Neuronal stem cell (in vitro differentiated cells): ENCODE measurements around the gene RASGRP1.

Experiments
- DNase-seq: peaks from one replicate; pipeline ENCODE4 v3.0.0-alpha.2; 2013; ENCODE audit warnings: low spot score
- H2AFZ ChIP-seq: one replicate; pipeline ENCODE4 v1.6.1; 2013; ENCODE audit warnings: mild to moderate bottlenecking, low read length, inconsistent platforms
- H2AK5ac ChIP-seq: 2 replicates; pipeline ENCODE4 v1.6.1; 2013; ENCODE audit warnings: low read depth, mild to moderate bottlenecking, inconsistent platforms, low read length, moderate library complexity, mixed read lengths
- H2BK120ac ChIP-seq: 2 replicates; pipeline ENCODE4 v1.6.1; 2013; ENCODE audit warnings: low read depth, mild to moderate bottlenecking, inconsistent platforms, low read length, moderate library complexity, mixed read lengths
- H2BK12ac ChIP-seq: one replicate; pipeline ENCODE4 v1.6.1; 2013; ENCODE audit warnings: low read length, inconsistent platforms
- H2BK15ac ChIP-seq: 2 replicates; pipeline ENCODE4 v1.6.1; 2013; ENCODE audit warnings: mild to moderate bottlenecking, low read length, inconsistent platforms, mixed read lengths
- H2BK5ac ChIP-seq: one replicate; pipeline ENCODE4 v1.6.1; 2013; ENCODE audit warnings: inconsistent platforms, mild to moderate bottlenecking, low read length, moderate library complexity
- H3K14ac ChIP-seq: one replicate; pipeline ENCODE4 v1.6.1; 2013; ENCODE audit warnings: low read length, inconsistent platforms
- H3K18ac ChIP-seq: 2 replicates; pipeline ENCODE4 v1.6.1; 2013; ENCODE audit warnings: low read length, inconsistent platforms
- H3K23ac ChIP-seq: 2 replicates; pipeline ENCODE4 v1.6.1; 2013; ENCODE audit warnings: low read depth, mild to moderate bottlenecking, mixed read lengths, low read length, inconsistent platforms; ENCODE audit not compliant: poor library complexity
- H3K27ac ChIP-seq: replicated peaks from 3 replicates; pipeline ENCODE4 v1.5.1; 2013; ENCODE audit warnings: low read length, inconsistent platforms
- H3K27me3 ChIP-seq, 3 experiments: 2 replicates each; pipeline ENCODE4 v1.6.1; 2013; ENCODE audit warnings: low read length in 3 of 3, mild to moderate bottlenecking in 2 of 3, inconsistent platforms in 1 of 3, low read depth in 1 of 3, mixed read lengths in 1 of 3, moderate library complexity in 1 of 3; ENCODE audit not compliant: control insufficient read depth in 3 of 3, insufficient read depth in 3 of 3
- H3K36me3 ChIP-seq, 2 donors: replicated peaks in 1 of 2; 2 replicates each; pipeline ENCODE4 v1.6.1; 2013; ENCODE audit warnings: low read length in 2 of 2; ENCODE audit not compliant: control insufficient read depth in 2 of 2, insufficient read depth in 2 of 2
- H3K4ac ChIP-seq: 2 replicates; pipeline ENCODE4 v1.6.1; 2013; ENCODE audit warnings: inconsistent platforms, mild to moderate bottlenecking, low read length, moderate library complexity
- H3K4me1 ChIP-seq, 2 donors: 1 replicate in 1 of 2; 2 replicates in 1 of 2; pipeline ENCODE4 v1.6.1; 2013; ENCODE audit warnings: low read length in 2 of 2, low read depth in 1 of 2; ENCODE audit not compliant: control insufficient read depth in 2 of 2, insufficient read depth in 1 of 2
- H3K4me2 ChIP-seq: one replicate; pipeline ENCODE4 v1.6.1; 2013; ENCODE audit warnings: mild to moderate bottlenecking, low read length, inconsistent platforms; ENCODE audit not compliant: insufficient read depth, poor library complexity, severe bottlenecking
- H3K4me3 ChIP-seq, 2 donors: 2 replicates each; pipeline ENCODE4 v1.5.1; 2013; ENCODE audit warnings: low read length in 2 of 2, mild to moderate bottlenecking in 2 of 2, inconsistent platforms in 1 of 2, moderate library complexity in 1 of 2
- H3K79me1 ChIP-seq: one replicate; pipeline ENCODE4 v1.6.1; 2013; ENCODE audit warnings: low read depth, mild to moderate bottlenecking, inconsistent platforms, low read length, moderate library complexity
- H3K9ac ChIP-seq: one replicate; pipeline ENCODE4 v1.6.1; 2013; ENCODE audit warnings: mild to moderate bottlenecking, low read depth, low read length, inconsistent platforms; ENCODE audit not compliant: poor library complexity
- H3K9me3 ChIP-seq, 2 donors: replicated peaks in 1 of 2; 2 replicates each; pipeline versions ENCODE3 to v1.6.1; 2013; ENCODE audit warnings: low read length in 2 of 2, mild to moderate bottlenecking in 2 of 2, inconsistent platforms in 1 of 2, low read depth in 1 of 2, mixed read lengths in 1 of 2, moderate library complexity in 1 of 2; ENCODE audit not compliant: control insufficient read depth in 2 of 2, insufficient read depth in 1 of 2
- H4K8ac ChIP-seq: one replicate; pipeline ENCODE4 v1.6.1; 2013; ENCODE audit warnings: low read depth, mild to moderate bottlenecking, inconsistent platforms, low read length, moderate library complexity
- H4K91ac ChIP-seq: one replicate; pipeline ENCODE4 v1.6.1; 2013; ENCODE audit warnings: low read length, low read depth, mild to moderate bottlenecking, inconsistent platforms; ENCODE audit not compliant: poor library complexity
- WGBS, 2 donors: extraction: QIAGEN DNeasy Blood & Tissue Kit; methylation state at CpG; one replicate each; pipeline ENCODE4 v1.1.7; 2013; ENCODE audit warnings: missing lambda C conversion rate in 2 of 2, mixed read lengths in 1 of 2; ENCODE audit not compliant: insufficient read length in 2 of 2, insufficient replicate concordance in 1 of 2; ENCODE audit errors: extremely low coverage in 2 of 2; 5-methylcytosine and 5-hydroxymethylcytosine counted together

Gene RASGRP1

DNA sequence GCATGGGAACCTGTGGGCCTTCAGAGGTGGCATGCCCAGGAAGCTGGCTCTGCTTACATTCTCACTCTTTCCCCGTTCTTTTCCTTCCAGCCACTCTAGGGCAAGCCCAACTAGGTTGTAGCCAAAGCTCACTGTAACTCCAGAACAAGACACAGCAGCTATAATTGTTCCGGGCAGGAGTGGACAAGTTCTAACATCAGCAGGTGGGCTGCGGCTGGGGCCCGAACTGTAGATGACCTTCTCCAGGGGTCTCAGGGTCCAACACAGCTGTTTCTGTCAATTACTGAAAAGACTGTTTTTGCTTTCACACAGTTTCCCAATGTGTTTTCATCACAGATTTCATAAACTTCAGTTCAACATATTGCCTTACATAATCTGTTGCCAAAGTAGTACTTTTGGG, 11.5 kb downstream of the RASGRP1 start:
- no peak overlapping the region for H2BK15ac ChIP-seq
- no peaks in the 10 kb centered on the region for H3K9me3 ChIP-seq
- peaks cover 0 to 7% (median 1%) of the 10 kb centered on the region in 3 experiments for H3K27me3 ChIP-seq
- H2AK5ac ChIP-seq, result no peak overlapping the region
- H4K91ac ChIP-seq, result no peak overlapping the region
- H3K4ac ChIP-seq, result no peak overlapping the region
- no peak for DNase-seq
- H2BK12ac ChIP-seq, result no peak overlapping the region
- no peak overlapping the region for H3K18ac ChIP-seq
- H2BK120ac ChIP-seq, result no peak overlapping the region
- H3K4me3 ChIP-seq, result no peak overlapping the region
- no peaks in the 10 kb centered on the region for H3K36me3 ChIP-seq
- H4K8ac ChIP-seq, result no peak overlapping the region
- no peak overlapping the region for H2BK5ac ChIP-seq
- no peak overlapping the region for H2AFZ ChIP-seq
- H3K14ac ChIP-seq, result no peak overlapping the region
- no CpG with 5 or more reads among the region's 4 CpGs for WGBS, 2 donors
- H3K27ac ChIP-seq, result no peak overlapping the region
- no peak overlapping the region for H3K23ac ChIP-seq
- peaks cover 0 to 1% of the 10 kb centered on the region in 2 donors for H3K4me1 ChIP-seq
- no peak overlapping the region for H3K9ac ChIP-seq
- H3K79me1 ChIP-seq, result no peaks in the 10 kb centered on the region
- H3K4me2 ChIP-seq, result no peak overlapping the region

DNA sequence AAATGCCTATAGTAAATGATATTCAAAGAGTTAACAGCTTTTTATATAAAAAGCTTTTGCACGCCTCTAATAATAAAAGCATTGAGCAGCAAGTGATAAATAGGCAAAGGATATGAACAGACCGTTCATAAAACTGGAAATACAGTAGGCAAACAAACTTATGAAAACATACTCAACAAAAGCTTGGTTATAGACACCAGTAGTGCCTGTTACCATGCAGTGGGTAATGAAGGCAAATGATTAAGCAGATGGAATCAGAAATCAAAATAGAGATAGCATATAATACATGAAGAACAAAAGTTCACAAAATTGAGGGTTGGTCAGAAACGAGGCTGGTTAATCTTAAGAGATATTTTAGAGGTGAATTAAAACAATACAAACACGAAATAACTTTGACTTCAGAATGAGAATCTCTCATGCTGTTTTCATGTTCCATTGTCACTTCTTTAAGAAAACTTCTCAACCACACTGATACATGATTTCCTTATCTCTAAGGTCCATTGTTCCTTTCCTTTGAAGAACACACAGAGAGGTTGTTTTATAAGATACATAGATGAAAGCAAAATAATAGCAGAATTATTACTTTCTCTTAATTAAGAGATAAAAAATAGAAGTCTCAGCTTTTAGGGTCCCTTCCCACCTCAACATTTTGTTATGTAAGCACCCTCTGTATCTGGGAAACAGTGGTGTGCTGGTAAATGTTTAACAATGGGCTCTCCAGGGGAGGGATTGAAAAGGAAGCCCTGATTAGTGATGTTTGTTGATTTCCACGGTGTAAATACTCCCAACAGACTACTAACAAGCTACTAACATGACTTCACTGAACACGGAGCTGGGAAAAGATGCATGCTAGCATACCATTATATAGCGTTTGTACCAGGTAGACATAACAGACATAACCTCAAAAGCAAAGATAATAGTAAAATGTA, 12.6 kb downstream of the RASGRP1 start:
- H4K8ac ChIP-seq, result no peak overlapping the region
- H2BK12ac ChIP-seq, result no peak overlapping the region
- no peak overlapping the region for H3K27ac ChIP-seq
- H3K36me3 ChIP-seq, result no peaks in the 10 kb centered on the region
- no peak overlapping the region for H3K4ac ChIP-seq
- H3K79me1 ChIP-seq, result no peaks in the 10 kb centered on the region
- no peak overlapping the region for H2BK120ac ChIP-seq
- H2BK15ac ChIP-seq, result no peak overlapping the region
- peaks cover 0 to 7% (median 1%) of the 10 kb centered on the region in 3 experiments for H3K27me3 ChIP-seq
- no peak overlapping the region for H3K18ac ChIP-seq
- no peak for DNase-seq
- no peak overlapping the region for H3K4me3 ChIP-seq
- H2BK5ac ChIP-seq, result no peak overlapping the region
- no peaks in the 10 kb centered on the region for H3K9me3 ChIP-seq
- WGBS, 2 donors, result no CpG with 5 or more reads among the region's 7 CpGs
- H3K9ac ChIP-seq, result no peak overlapping the region
- H2AFZ ChIP-seq, result no peak overlapping the region
- H3K23ac ChIP-seq, result no peak overlapping the region
- H3K14ac ChIP-seq, result no peak overlapping the region
- peaks cover 0 to 1% of the 10 kb centered on the region in 2 donors for H3K4me1 ChIP-seq
- H4K91ac ChIP-seq, result no peak overlapping the region
- H2AK5ac ChIP-seq, result no peak overlapping the region
- no peak overlapping the region for H3K4me2 ChIP-seq

DNA sequence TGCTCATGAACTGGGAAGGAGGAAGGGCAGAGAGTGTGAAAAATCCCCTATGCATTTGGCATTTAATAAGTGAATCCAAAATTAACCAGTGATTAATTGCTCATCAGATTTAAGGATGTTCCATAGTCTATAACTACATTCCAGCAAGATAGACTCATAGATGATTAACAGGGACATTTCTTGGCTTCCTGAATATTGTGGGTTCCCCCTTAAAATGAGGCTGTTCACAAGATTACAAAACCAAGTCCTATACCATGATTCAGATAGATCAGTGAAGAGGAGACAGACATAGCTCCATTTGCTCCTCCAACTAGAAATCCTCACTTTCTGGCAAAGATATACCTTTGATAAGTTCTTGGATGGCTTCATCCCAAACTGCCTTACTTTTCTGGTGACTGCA, 15.4 kb downstream of the RASGRP1 start:
- H3K79me1 ChIP-seq, result no peaks in the 10 kb centered on the region
- H3K27me3 ChIP-seq, result peaks cover 0 to 1% (median 0%) of the 10 kb centered on the region in 3 experiments
- H3K4me3 ChIP-seq, result no peak overlapping the region
- H3K9me3 ChIP-seq, result no peaks in the 10 kb centered on the region
- no peak overlapping the region for H3K14ac ChIP-seq
- no peak overlapping the region for H4K91ac ChIP-seq
- no peak overlapping the region for H2BK15ac ChIP-seq
- no peak overlapping the region for H2AFZ ChIP-seq
- H3K4ac ChIP-seq, result no peak overlapping the region
- H3K4me1 ChIP-seq, result peaks cover 0 to 1% of the 10 kb centered on the region in 2 donors
- H2BK120ac ChIP-seq, result no peak overlapping the region
- H3K23ac ChIP-seq, result no peak overlapping the region
- no peak overlapping the region for H2BK12ac ChIP-seq
- no peak overlapping the region for H3K4me2 ChIP-seq
- DNase-seq, result no peak
- no peak overlapping the region for H3K27ac ChIP-seq
- H2AK5ac ChIP-seq, result no peak overlapping the region
- no peak overlapping the region for H2BK5ac ChIP-seq
- H4K8ac ChIP-seq, result no peak overlapping the region
- no peak overlapping the region for H3K9ac ChIP-seq
- no peak overlapping the region for H3K18ac ChIP-seq
- no peaks in the 10 kb centered on the region for H3K36me3 ChIP-seq

DNA sequence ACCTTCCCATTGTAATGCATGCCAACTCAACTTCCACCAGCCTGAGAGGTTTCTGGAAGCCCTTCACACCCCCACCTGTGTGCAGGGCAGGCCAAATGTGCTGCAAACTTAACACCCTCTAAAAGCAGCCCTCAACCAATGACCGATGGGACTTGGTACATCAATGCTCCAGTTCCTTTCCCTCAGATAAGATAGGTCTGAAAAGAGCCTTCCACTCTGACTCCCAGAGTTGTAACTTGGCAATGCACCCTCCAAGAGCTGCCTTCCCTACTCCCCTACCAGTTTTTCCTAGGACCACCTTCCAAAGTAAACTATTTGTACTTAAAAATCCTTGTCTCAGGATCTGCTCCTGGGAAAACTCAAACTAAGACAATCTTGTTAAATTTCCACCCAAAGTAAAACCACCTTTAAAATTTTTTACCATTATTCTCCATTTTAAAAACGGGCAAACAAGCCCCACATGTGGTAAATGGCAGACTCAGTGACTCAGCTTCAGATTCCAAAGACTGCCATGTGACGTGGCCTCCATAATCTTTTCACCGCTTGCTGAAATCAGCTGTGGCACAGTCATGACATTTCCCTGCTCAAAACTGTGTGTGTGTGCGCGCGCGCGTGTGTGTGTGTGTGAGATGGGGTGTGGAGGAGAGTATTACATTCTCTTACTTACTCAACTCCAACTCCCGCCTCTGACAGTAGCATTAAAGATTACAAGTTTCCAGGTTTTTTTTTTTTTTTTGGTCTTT, 17.2 kb downstream of the RASGRP1 start:
- no peak overlapping the region for H2BK15ac ChIP-seq
- no peak overlapping the region for H3K4ac ChIP-seq
- H3K9ac ChIP-seq, result no peak overlapping the region
- no peak overlapping the region for H2AFZ ChIP-seq
- H4K91ac ChIP-seq, result no peak overlapping the region
- H2BK5ac ChIP-seq, result no peak overlapping the region
- H3K14ac ChIP-seq, result no peak overlapping the region
- H3K4me3 ChIP-seq, result no peak overlapping the region
- no peak overlapping the region for H3K4me2 ChIP-seq
- no peak overlapping the region for H2BK120ac ChIP-seq
- H3K36me3 ChIP-seq, result no peaks in the 10 kb centered on the region
- WGBS, 2 donors, result 100% methylated on average over 1 of the region's 10 CpGs; no CpG with 5 or more reads in 1 of the 2 donors
- H3K79me1 ChIP-seq, result no peaks in the 10 kb centered on the region
- no peak overlapping the region for H3K18ac ChIP-seq
- H2AK5ac ChIP-seq, result no peak overlapping the region
- H3K27me3 ChIP-seq, result peaks cover 0 to 1% (median 0%) of the 10 kb centered on the region in 3 experiments
- no peak for DNase-seq
- no peaks in the 10 kb centered on the region for H3K9me3 ChIP-seq
- H4K8ac ChIP-seq, result no peak overlapping the region
- no peak overlapping the region for H2BK12ac ChIP-seq
- no peak overlapping the region for H3K27ac ChIP-seq
- no peak overlapping the region for H3K23ac ChIP-seq
- peaks cover 0 to 1% of the 10 kb centered on the region in 2 donors for H3K4me1 ChIP-seq
